AG09319 (cell line): ENCODE data around the gene LIN37.

Source experiments
- DNase-seq: peaks from one replicate; pipeline ENCODE4 v3.0.0-alpha.2; 2010; ENCODE audit warnings: low read depth; ENCODE audit errors: extremely low read depth
- CTCF ChIP-seq: IDR thresholded peaks from 2 replicates; pipeline ENCODE4 v1.5.1; 2011; ENCODE audit warnings: low read depth, mild to moderate bottlenecking, inconsistent platforms, low read length, moderate library complexity

Gene LIN37

DNA sequence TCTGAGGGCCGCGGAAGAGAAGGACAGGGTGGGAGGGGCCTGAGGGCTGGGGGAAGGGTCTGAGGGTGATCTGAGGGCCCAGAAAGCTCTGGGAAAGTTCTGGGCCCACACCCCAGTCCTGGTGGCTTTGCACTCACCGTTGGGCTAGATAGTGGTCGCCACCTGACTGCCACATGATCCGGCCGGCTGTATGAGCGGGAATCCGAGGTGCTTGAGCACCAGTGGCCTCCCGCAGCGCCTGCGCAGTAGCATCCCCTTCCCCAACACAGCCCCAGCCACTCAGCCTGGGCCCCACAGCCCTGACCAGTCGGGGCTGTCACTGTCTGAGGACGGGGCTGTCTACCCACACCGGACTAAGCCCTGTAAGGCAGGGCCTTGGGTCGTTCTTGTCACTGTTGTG lies 49.3 kb downstream of the LIN37 start:
- no peak for TF ChIP-seq CTCF
- DNase-seq = no peak

DNA sequence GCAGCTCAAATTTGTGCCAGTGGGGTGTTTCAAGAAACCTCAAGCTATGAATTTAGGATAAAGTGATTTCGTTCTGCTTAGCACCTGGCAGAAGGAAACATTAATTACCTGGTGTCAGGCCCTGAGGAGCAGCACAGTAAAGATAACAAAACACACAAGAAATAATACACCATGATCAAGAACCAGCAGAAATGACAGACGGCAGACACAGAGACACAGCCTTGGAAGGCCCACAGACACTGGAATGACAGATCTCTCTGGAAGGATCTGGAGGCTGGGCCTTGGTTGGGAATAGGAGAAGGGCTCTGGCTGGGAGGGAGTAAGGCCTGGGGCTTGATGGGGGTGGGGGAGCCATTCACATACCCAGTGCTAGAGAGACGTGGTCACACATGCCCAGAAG lies 53.5 kb downstream of the LIN37 start:
- no peak for TF ChIP-seq CTCF
- no peak for DNase-seq
